Measurements from ENCODE around the gene OSMR.

OSMR gene

GRCh38 chr5:38883842-38884241, 38.0 kb downstream of the OSMR start:
- no peak for TF ChIP-seq EZH2phosphoT487 (IDR thresholded peaks at IDR 0.05; ENCODE audit: borderline replicate concordance, low read length)
- TF ChIP-seq CTCF (IDR thresholded peaks at IDR 0.05; ENCODE audit: low read depth, low read length, poor library complexity, severe bottlenecking): no peak
- no peak overlapping the region for H3K27ac ChIP-seq (ENCODE audit: low read depth, low read length)
- H3K79me2 ChIP-seq (ENCODE audit: control insufficient read depth, low read length): no peaks in the 10 kb centered on the region
- no peaks in the 10 kb centered on the region for H3K27me3 ChIP-seq (ENCODE audit: control insufficient read depth, low read length)
- no peaks in the 10 kb centered on the region for H3K36me3 ChIP-seq (ENCODE audit: control insufficient read depth, low read length)
- H3F3A ChIP-seq (ENCODE audit: control insufficient read depth, insufficient read depth): no peaks in the 10 kb centered on the region
- no peaks in the 10 kb centered on the region for H3K9me3 ChIP-seq (ENCODE audit: control insufficient read depth, insufficient read depth, low read length)
- H3K4me1 ChIP-seq (ENCODE audit: control insufficient read depth, low read length): no peaks in the 10 kb centered on the region
- H4K20me1 ChIP-seq (ENCODE audit: control insufficient read depth, insufficient read depth, low read depth, low read length): no peaks in the 10 kb centered on the region
- no peaks in the 10 kb centered on the region for H3K9me2 ChIP-seq (replicated peaks; ENCODE audit: control insufficient read depth, low read length)
- H3K4me3 ChIP-seq (ENCODE audit: low read length): no peak overlapping the region
- H3K4me2 ChIP-seq (ENCODE audit: low read length): no peak overlapping the region

GRCh38 chr5:38885208-38885607, 39.4 kb downstream of the OSMR start:
- no peaks in the 10 kb centered on the region for H3K79me2 ChIP-seq (ENCODE audit: control insufficient read depth, low read length)
- H3K36me3 ChIP-seq (ENCODE audit: control insufficient read depth, low read length): no peaks in the 10 kb centered on the region
- no peaks in the 10 kb centered on the region for H3K9me3 ChIP-seq (ENCODE audit: control insufficient read depth, insufficient read depth, low read length)
- H3K4me2 ChIP-seq (ENCODE audit: low read length): no peak overlapping the region
- H3K27ac ChIP-seq (ENCODE audit: low read depth, low read length): no peak overlapping the region
- no peaks in the 10 kb centered on the region for H3F3A ChIP-seq (ENCODE audit: control insufficient read depth, insufficient read depth)
- no peak overlapping the region for H3K4me3 ChIP-seq (ENCODE audit: low read length)
- no peaks in the 10 kb centered on the region for H3K27me3 ChIP-seq (ENCODE audit: control insufficient read depth, low read length)
- no peaks in the 10 kb centered on the region for H4K20me1 ChIP-seq (ENCODE audit: control insufficient read depth, insufficient read depth, low read depth, low read length)
- no peaks in the 10 kb centered on the region for H3K4me1 ChIP-seq (ENCODE audit: control insufficient read depth, low read length)
- TF ChIP-seq CTCF (IDR thresholded peaks at IDR 0.05; ENCODE audit: low read depth, low read length, poor library complexity, severe bottlenecking): no peak
- TF ChIP-seq EZH2phosphoT487 (IDR thresholded peaks at IDR 0.05; ENCODE audit: borderline replicate concordance, low read length): no peak
- no peaks in the 10 kb centered on the region for H3K9me2 ChIP-seq (replicated peaks; ENCODE audit: control insufficient read depth, low read length)

GRCh38 chr5:38888041-38888440, 42.2 kb downstream of the OSMR start:
- H4K20me1 ChIP-seq (ENCODE audit: control insufficient read depth, insufficient read depth, low read depth, low read length): no peaks in the 10 kb centered on the region
- H3K4me1 ChIP-seq (ENCODE audit: control insufficient read depth, low read length): no peaks in the 10 kb centered on the region
- H3K4me3 ChIP-seq (ENCODE audit: low read length): no peak overlapping the region
- no peak overlapping the region for H3K27ac ChIP-seq (ENCODE audit: low read depth, low read length)
- no peak overlapping the region for H3K4me2 ChIP-seq (ENCODE audit: low read length)
- no peaks in the 10 kb centered on the region for H3F3A ChIP-seq (ENCODE audit: control insufficient read depth, insufficient read depth)
- H3K9me2 ChIP-seq (replicated peaks; ENCODE audit: control insufficient read depth, low read length): no peaks in the 10 kb centered on the region
- no peaks in the 10 kb centered on the region for H3K36me3 ChIP-seq (ENCODE audit: control insufficient read depth, low read length)
- no peak for TF ChIP-seq CTCF (IDR thresholded peaks at IDR 0.05; ENCODE audit: low read depth, low read length, poor library complexity, severe bottlenecking)
- no peak for TF ChIP-seq EZH2phosphoT487 (IDR thresholded peaks at IDR 0.05; ENCODE audit: borderline replicate concordance, low read length)
- no peaks in the 10 kb centered on the region for H3K27me3 ChIP-seq (ENCODE audit: control insufficient read depth, low read length)
- H3K79me2 ChIP-seq (ENCODE audit: control insufficient read depth, low read length): no peaks in the 10 kb centered on the region
- H3K9me3 ChIP-seq (ENCODE audit: control insufficient read depth, insufficient read depth, low read length): no peaks in the 10 kb centered on the region

DNA sequence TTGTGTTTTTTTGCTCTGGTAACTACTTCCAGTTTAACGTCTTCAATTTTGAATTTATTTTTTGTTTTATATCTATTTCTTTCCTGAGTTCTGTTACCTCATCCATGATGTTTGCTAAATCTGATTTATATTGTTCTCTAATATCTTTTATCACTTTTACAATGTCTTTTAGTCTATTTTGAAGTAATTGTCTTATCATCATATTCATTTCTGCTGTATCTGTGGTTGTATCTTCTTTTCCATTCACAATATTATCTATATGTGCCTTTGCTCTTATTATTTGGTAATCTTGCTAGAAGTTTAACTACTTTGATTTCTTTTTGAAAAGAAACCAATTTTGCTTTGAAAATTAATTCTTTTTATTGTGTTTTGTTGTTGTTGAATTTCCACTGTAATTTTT, 43.6 kb downstream of the OSMR start:
- Histone ChIP-seq H3F3A (ENCODE audit: control insufficient read depth, insufficient read depth) (no peaks in the 10 kb centered on the region), H3K9me3 (ENCODE audit: control insufficient read depth, insufficient read depth, low read length) (no peaks in the 10 kb centered on the region), H3K9me2 (replicated peaks; ENCODE audit: control insufficient read depth, low read length) (no peaks in the 10 kb centered on the region), H3K4me3 (ENCODE audit: low read length) (no peak overlapping the region), H3K4me2 (ENCODE audit: low read length) (no peak overlapping the region), H3K79me2 (ENCODE audit: control insufficient read depth, low read length) (no peaks in the 10 kb centered on the region), H4K20me1 (ENCODE audit: control insufficient read depth, insufficient read depth, low read depth, low read length) (no peaks in the 10 kb centered on the region), H3K27ac (ENCODE audit: low read depth, low read length) (no peak overlapping the region), H3K27me3 (ENCODE audit: control insufficient read depth, low read length) (no peaks in the 10 kb centered on the region), H3K36me3 (ENCODE audit: control insufficient read depth, low read length) (no peaks in the 10 kb centered on the region), H3K4me1 (ENCODE audit: control insufficient read depth, low read length) (no peaks in the 10 kb centered on the region)
- no peak for TF ChIP-seq CTCF (IDR thresholded peaks at IDR 0.05; ENCODE audit: low read depth, low read length, poor library complexity, severe bottlenecking)
- TF ChIP-seq EZH2phosphoT487 (IDR thresholded peaks at IDR 0.05; ENCODE audit: borderline replicate concordance, low read length): no peak
